ENCODE results near the gene ADAMTS14.

ADAMTS14 gene

DNA sequence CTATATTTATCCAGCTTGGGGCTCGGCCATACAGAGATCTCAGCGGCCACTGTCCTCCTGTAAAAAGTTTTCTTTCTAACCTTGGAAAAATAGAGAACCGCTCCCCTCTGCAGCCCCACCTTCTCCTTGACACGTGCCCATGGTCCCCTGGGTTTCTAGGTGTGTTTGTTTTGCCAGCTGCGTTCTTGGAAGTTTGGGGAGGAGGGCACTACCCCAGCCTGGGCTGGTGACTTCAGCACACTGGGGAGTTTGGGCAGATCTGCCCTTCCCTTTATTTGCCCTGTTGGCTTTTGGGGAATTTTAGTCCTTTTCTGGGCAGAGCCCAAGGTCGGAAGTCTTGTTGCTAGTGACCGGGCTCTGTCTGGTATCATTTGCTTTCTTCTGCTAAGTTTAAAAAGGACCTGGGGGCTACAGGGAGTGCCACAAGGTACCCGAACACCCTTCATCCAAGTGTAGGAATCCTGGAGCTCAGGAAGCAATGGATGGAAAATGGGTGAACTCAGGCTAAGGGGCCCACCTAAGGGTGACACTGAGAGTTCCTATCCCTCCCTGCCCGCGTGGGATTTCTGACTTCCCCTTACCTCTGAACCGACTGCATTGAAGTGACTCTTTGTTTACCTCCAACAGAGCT is 1.7 kb downstream of the ADAMTS14 start:
- TF ChIP-seq EZH2 (IDR thresholded peaks at IDR 0.05): no peak
- no peak for TF ChIP-seq FOXP2 (optimal IDR thresholded peaks at IDR 0.05; ENCODE audit: control extremely low read depth, extremely low read length, insufficient read depth)
- no peak for TF ChIP-seq POLR2AphosphoS5 (IDR thresholded peaks at IDR 0.05; ENCODE audit: borderline replicate concordance, low read depth, low read length)
- Histone ChIP-seq H3K4me3 (no peak overlapping the region), H3K9ac (ENCODE audit: insufficient read length) (no peak overlapping the region), H3K9me3 (ENCODE audit: low read depth, low read length) (no peaks in the 10 kb centered on the region), H3K36me3 (ENCODE audit: insufficient read depth, low read length) (no peaks in the 10 kb centered on the region), H3K27ac (no peak overlapping the region)
- DNase-seq (ENCODE audit: low read depth, low spot score): no peak

DNA sequence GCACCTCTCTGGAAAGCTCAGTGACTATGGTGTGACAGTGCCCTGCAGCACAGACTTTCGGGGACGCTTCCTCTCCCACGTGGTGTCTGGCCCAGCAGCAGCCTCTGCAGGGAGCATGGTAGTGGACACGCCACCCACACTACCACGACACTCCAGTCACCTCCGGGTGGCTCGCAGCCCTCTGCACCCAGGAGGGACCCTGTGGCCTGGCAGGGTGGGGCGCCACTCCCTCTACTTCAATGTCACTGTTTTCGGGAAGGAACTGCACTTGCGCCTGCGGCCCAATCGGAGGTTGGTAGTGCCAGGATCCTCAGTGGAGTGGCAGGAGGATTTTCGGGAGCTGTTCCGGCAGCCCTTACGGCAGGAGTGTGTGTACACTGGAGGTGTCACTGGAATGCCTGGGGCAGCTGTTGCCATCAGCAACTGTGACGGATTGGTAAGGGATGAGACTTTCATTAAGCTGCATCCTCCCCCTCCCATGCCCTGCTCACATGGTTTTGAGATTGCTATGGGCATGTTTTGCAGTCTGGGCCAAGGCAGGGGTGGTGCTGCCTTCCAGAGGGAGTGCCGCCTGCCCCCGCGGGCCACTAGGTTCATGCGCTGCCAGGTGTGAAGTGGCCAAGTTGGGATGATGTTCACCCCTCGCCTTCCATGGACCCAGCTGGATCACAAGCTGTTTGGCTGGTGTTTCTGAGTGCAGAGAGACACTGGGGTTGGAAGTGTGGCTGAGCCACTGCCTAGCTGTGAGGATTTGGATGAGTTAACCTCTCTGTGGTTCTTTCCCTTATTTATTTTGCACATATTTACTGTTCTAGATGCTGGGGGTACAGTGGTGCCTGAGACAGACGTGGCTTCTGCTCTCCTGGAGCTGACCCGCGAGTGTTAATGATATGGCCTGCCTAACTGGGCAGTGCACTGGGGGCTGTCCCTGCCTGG is 2.5 kb downstream of the ADAMTS14 start:
- H3K4me3 ChIP-seq: no peak overlapping the region
- no peak overlapping the region for H3K9ac ChIP-seq (ENCODE audit: insufficient read length)
- TF ChIP-seq FOXP2 (optimal IDR thresholded peaks at IDR 0.05; ENCODE audit: control extremely low read depth, extremely low read length, insufficient read depth) (no peak), EZH2 (IDR thresholded peaks at IDR 0.05) (no peak), POLR2AphosphoS5 (IDR thresholded peaks at IDR 0.05; ENCODE audit: borderline replicate concordance, low read depth, low read length) (no peak)
- no peaks in the 10 kb centered on the region for H3K36me3 ChIP-seq (ENCODE audit: insufficient read depth, low read length)
- H3K27ac ChIP-seq: no peak overlapping the region
- no peak for DNase-seq (ENCODE audit: low read depth, low spot score)
- H3K9me3 ChIP-seq (ENCODE audit: low read depth, low read length): no peaks in the 10 kb centered on the region

DNA sequence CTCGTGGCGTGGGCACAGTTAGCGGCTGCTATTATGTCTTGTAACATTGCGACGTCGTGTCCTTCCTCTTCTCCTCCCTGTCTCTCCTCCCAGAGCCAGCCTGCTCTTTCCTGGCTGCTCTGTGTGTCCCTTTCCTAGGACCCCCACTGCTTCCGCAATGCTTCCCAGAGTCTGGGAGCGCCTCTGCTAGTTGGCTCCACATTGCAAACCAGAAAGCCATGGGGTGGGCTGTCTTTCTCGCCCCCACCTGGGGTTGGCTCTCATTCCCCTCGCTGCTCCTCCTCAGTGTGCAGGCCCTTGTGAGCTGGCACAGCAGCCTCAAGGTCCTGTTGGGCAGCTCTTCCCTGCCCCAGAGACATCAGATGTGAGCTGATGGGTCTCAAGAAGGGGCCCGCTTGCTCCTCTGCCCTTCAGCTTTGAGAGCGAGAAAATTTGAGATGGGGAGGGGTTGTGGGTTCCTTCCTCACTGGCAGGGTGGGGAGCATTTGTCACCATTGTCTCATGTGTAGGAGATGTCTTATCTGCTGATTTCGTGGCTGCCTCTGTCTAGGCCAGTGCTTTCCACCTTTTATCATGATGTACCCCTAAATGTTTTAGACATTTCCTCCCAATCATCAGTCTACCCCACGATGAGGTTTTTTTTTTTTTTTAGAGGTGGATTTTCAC is 3.3 kb downstream of the ADAMTS14 start:
- H3K27ac ChIP-seq: no peak overlapping the region
- no peaks in the 10 kb centered on the region for H3K9me3 ChIP-seq (ENCODE audit: low read depth, low read length)
- no peak overlapping the region for H3K4me3 ChIP-seq
- no peak for TF ChIP-seq POLR2AphosphoS5 (IDR thresholded peaks at IDR 0.05; ENCODE audit: borderline replicate concordance, low read depth, low read length)
- TF ChIP-seq EZH2 (IDR thresholded peaks at IDR 0.05): no peak
- no peak for TF ChIP-seq FOXP2 (optimal IDR thresholded peaks at IDR 0.05; ENCODE audit: control extremely low read depth, extremely low read length, insufficient read depth)
- DNase-seq (ENCODE audit: low read depth, low spot score): no peak
- H3K9ac ChIP-seq (ENCODE audit: insufficient read length): no peak overlapping the region
- no peaks in the 10 kb centered on the region for H3K36me3 ChIP-seq (ENCODE audit: insufficient read depth, low read length)

DNA sequence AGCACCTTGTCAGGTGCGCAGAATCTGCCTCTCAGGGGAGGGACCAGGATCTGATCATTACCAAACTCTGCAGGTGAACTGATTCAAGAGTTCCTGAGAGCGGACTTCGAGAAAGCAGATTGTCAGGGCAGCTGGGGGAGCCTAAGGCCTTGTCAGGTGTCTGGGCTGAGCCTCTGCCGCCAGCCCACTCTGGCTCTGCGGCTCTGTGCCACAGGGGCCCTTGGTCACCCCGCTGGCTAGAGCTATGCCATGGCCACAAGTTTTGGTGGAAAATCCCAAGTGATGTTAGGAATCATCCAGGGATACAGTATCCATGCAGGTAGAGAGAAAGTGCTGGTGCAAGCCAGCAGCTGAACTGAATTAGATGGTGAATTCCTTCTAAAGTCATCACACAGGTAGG is 4.2 kb downstream of the ADAMTS14 start:
- H3K36me3 ChIP-seq (ENCODE audit: insufficient read depth, low read length): no peaks in the 10 kb centered on the region

DNA sequence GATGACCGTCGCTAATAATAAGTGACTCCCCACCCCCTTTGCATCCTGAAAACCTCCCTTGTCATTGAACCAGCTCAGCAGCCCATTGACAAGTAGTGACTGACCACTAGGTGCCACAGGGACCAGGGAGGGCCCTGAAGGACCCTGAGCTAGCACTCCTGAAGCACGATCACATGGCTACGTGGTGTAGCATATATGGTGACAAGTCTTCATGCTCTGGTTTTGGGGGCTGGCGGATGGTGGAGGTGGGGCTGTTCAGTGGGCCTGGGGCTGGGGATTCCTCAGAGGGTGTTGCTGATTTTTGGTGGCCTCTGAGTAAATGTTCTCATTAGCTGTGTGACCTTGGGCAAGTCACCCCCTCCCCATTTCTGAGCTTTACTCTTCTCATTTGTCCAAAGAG is 4.7 kb downstream of the ADAMTS14 start:
- no peaks in the 10 kb centered on the region for H3K36me3 ChIP-seq (ENCODE audit: insufficient read depth, low read length)
- H3K9me3 ChIP-seq (ENCODE audit: low read depth, low read length): no peaks in the 10 kb centered on the region
- no peak overlapping the region for H3K27ac ChIP-seq
- no peak for TF ChIP-seq FOXP2 (optimal IDR thresholded peaks at IDR 0.05; ENCODE audit: control extremely low read depth, extremely low read length, insufficient read depth)
- TF ChIP-seq POLR2AphosphoS5 (IDR thresholded peaks at IDR 0.05; ENCODE audit: borderline replicate concordance, low read depth, low read length): no peak
- no peak for TF ChIP-seq EZH2 (IDR thresholded peaks at IDR 0.05)
- H3K9ac ChIP-seq (ENCODE audit: insufficient read length): no peak overlapping the region
- DNase-seq (ENCODE audit: low read depth, low spot score): no peak
- H3K4me3 ChIP-seq: no peak overlapping the region

More for the DNA sequence above, 4.2 kb downstream of the ADAMTS14 start:
- no peak for TF ChIP-seq FOXP2 (optimal IDR thresholded peaks at IDR 0.05; ENCODE audit: control extremely low read depth, extremely low read length, insufficient read depth)
- TF ChIP-seq POLR2AphosphoS5 (IDR thresholded peaks at IDR 0.05; ENCODE audit: borderline replicate concordance, low read depth, low read length): no peak
- TF ChIP-seq EZH2 (IDR thresholded peaks at IDR 0.05): no peak
- Histone ChIP-seq H3K9ac (ENCODE audit: insufficient read length) (no peak overlapping the region), H3K9me3 (ENCODE audit: low read depth, low read length) (no peaks in the 10 kb centered on the region), H3K4me3 (no peak overlapping the region), H3K27ac (no peak overlapping the region)
- no peak for DNase-seq (ENCODE audit: low read depth, low spot score)

DNA sequence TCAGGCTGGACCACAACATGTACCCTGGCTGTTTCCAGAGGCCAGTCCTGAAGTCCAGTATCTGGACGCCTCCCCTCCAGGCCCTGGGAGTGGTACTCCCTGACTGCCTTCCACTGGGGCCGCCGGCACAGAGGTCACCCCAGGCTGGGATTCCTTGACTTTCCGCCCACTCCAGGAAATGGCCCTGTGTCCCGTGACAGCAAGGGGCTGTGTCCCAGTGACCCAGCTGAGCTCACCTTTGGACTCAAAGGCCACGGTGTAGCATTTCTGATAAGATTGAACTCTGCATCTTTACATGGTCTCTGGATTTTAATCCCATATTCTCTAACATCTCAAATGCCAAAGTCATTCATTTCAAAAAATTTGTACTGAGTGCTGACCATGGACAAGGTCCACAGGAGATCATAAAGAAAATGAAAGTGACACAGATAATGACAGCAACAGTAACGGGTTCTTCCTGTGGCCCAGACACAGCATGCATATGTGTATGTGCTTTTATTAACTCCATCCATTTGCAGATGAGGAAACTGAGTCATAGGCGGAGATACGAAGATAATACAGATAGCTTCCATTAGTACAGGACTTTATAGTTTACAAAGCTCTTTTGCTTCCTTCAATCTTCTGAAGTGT is 5.4 kb downstream of the ADAMTS14 start:
- TF ChIP-seq FOXP2 (optimal IDR thresholded peaks at IDR 0.05; ENCODE audit: control extremely low read depth, extremely low read length, insufficient read depth) (no peak), EZH2 (IDR thresholded peaks at IDR 0.05) (no peak), POLR2AphosphoS5 (IDR thresholded peaks at IDR 0.05; ENCODE audit: borderline replicate concordance, low read depth, low read length) (no peak)
- no peak overlapping the region for H3K27ac ChIP-seq
- no peaks in the 10 kb centered on the region for H3K9me3 ChIP-seq (ENCODE audit: low read depth, low read length)
- no peak overlapping the region for H3K9ac ChIP-seq (ENCODE audit: insufficient read length)
- no peaks in the 10 kb centered on the region for H3K36me3 ChIP-seq (ENCODE audit: insufficient read depth, low read length)
- DNase-seq (ENCODE audit: low read depth, low spot score): no peak
- no peak overlapping the region for H3K4me3 ChIP-seq

DNA sequence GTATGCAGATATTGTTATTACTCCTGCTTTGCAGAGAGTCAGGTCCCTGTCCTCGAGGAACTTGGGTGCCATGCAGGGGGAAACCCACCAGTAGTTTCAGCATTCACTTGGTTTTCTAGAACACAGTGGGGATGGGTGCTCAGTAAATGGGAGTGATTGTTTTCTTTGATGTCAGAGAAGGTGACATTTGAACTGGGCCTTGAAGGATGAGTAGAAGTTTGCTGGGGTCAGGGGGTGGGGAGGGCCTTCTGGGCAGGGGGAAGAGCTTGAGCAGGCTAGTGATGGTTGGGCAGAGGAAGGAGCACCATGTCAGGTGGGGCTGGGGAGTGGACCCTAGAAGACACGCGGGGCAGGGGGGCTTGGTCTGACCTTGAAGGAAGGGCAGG is 5.9 kb downstream of the ADAMTS14 start:
- H3K36me3 ChIP-seq (ENCODE audit: insufficient read depth, low read length): no peaks in the 10 kb centered on the region
- no peak for DNase-seq (ENCODE audit: low read depth, low spot score)
- H3K27ac ChIP-seq: no peak overlapping the region
- TF ChIP-seq POLR2AphosphoS5 (IDR thresholded peaks at IDR 0.05; ENCODE audit: borderline replicate concordance, low read depth, low read length) (no peak), EZH2 (IDR thresholded peaks at IDR 0.05) (no peak), FOXP2 (optimal IDR thresholded peaks at IDR 0.05; ENCODE audit: control extremely low read depth, extremely low read length, insufficient read depth) (no peak)
- H3K9ac ChIP-seq (ENCODE audit: insufficient read length): no peak overlapping the region
- no peaks in the 10 kb centered on the region for H3K9me3 ChIP-seq (ENCODE audit: low read depth, low read length)
- no peak overlapping the region for H3K4me3 ChIP-seq
